GM19023 (cell line): ENCODE data around the gene TDRD9.
"Not testable (repeated sequence)": the region's sequence is repeated elsewhere in the genome, so short reads cannot be mapped to it uniquely, and the experiment has no call there.

Experiments
- ATAC-seq: cut with Tn5 transposase; IDR thresholded peaks from one replicate; pipeline ENCODE4 v1.9.1; 2021; ENCODE audit warnings: mild to moderate bottlenecking, moderate library complexity; ENCODE audit not compliant: unreplicated experiment

TDRD9 gene

GRCh38 chr14:103928011-103928890 is at the start of gene TDRD9:
TSS of gene TDRD9 (plus strand) at chr14:103928456. CDS start at chr14:103928510, 54 bp downstream.
- ATAC-seq, result no peak

- ATAC-seq, result no peak
These were observed 49.1 kb upstream of the TDRD9 start for GRCh38 chr14:103879118-103879569.

GRCh38 chr14:103879570-103880347 is 48.5 kb upstream of the TDRD9 start:
- ATAC-seq, result no peak

- ATAC-seq, result no peak
These were observed 47.6 kb upstream of the TDRD9 start for GRCh38 chr14:103880348-103881267.

- ATAC-seq, result no peak
These were observed 46.7 kb upstream of the TDRD9 start for GRCh38 chr14:103881268-103882201.

- ATAC-seq, result no peak
These were observed 45.6 kb upstream of the TDRD9 start for GRCh38 chr14:103882503-103883262.

- ATAC-seq, result no peak
These were observed 45.1 kb upstream of the TDRD9 start for GRCh38 chr14:103883263-103883523.

GRCh38 chr14:103884854-103885253 is 43.4 kb upstream of the TDRD9 start:
- no peak for ATAC-seq

GRCh38 chr14:103885509-103885932 is 42.7 kb upstream of the TDRD9 start:
- no peak for ATAC-seq

GRCh38 chr14:103886304-103887169 is 41.7 kb upstream of the TDRD9 start:
- no peak for ATAC-seq

- ATAC-seq, result no peak
These were observed 41.1 kb upstream of the TDRD9 start for GRCh38 chr14:103887170-103887501.

GRCh38 chr14:103887557-103888115 is 40.6 kb upstream of the TDRD9 start:
- no peak for ATAC-seq

GRCh38 chr14:103889002-103889312 is 39.3 kb upstream of the TDRD9 start:
- ATAC-seq, result not testable (repeated sequence)

GRCh38 chr14:103889313-103890051 is 38.8 kb upstream of the TDRD9 start:
- ATAC-seq, result no peak

- ATAC-seq, result no peak
These were observed 38.2 kb upstream of the TDRD9 start for GRCh38 chr14:103890052-103890371.

- ATAC-seq, result no peak
These were observed 37.2 kb upstream of the TDRD9 start for GRCh38 chr14:103890821-103891666.
